Thoracic aorta (tissue), 2 donors: Measurements from ENCODE around the gene DNAAF5. TPM values are rescaled to one million over a fixed set of nuclear protein-coding genes. Genes with fewer than 3 reads are reported as not detected.
"Not testable (repeated sequence)": the region's sequence is repeated elsewhere in the genome, so short reads cannot be mapped to it uniquely, and the experiment has no call there.

Experiments used
- ATAC-seq: fragments of 150-250 bp; one replicate; pipeline ENCODE4 v1.8.0; 2017; ENCODE audit warnings: low read depth; ENCODE audit not compliant: insufficient number of reproducible peaks, low FRiP score
- DNase-seq: peaks from one replicate; pipeline ENCODE4 v3.0.0-alpha.2; 2020; ENCODE audit warnings: low spot score
- H3K27ac ChIP-seq, 2 donors: fragments of 200-600 bp; sonication (generic); 1 replicate in 1 of 2; 2 replicates in 1 of 2; pipeline ENCODE4 v1.5.1; 2016; ENCODE audit warnings: mild to moderate bottlenecking in 2 of 2, moderate library complexity in 2 of 2
- H3K27me3 ChIP-seq: fragments of 200-600 bp; sonication (generic); replicated peaks from 2 replicates; pipeline ENCODE4 v1.6.0; 2016; ENCODE audit warnings: mild to moderate bottlenecking; ENCODE audit not compliant: insufficient read depth
- H3K36me3 ChIP-seq: fragments of 200-600 bp; sonication (generic); one replicate; pipeline ENCODE4 v1.5.1; 2016
- H3K4me1 ChIP-seq, 2 donors: fragments of 200-600 bp; sonication (generic); 1 replicate in 1 of 2; 2 replicates in 1 of 2; pipeline versions ENCODE4 v1.5.1 to v1.6.0; 2016; ENCODE audit warnings: low read depth in 2 of 2, mild to moderate bottlenecking in 1 of 2; ENCODE audit not compliant: control insufficient read depth in 1 of 2
- H3K4me3 ChIP-seq: fragments of 200-600 bp; sonication (generic); 2 replicates; pipeline ENCODE4 v1.5.1; 2016; ENCODE audit warnings: mild to moderate bottlenecking
- H3K9me3 ChIP-seq: fragments of 200-600 bp; sonication (generic); 2 replicates; pipeline ENCODE4 v1.5.1; 2016
- total RNA-seq, 2 donors: library from RNA; depleted of rRNA; stranded (reverse); fragments of >200 nt; gene quantifications; one replicate each; pipeline versions ENCODE4 v1.1.0 to v1.2.3, GENCODE V29; 2016
- TF ChIP-seq, protein P1 (sequence below): fragments of 200-600 bp; sonication (generic); IDR thresholded peaks from one replicate; pipeline ENCODE4 v1.5.1; 2019; ENCODE audit warnings: antibody characterized with exemption

DNAAF5 gene
- total RNA-seq, 2 donors from 2014 or later, result 16.7 to 23.4 TPM

DNA sequence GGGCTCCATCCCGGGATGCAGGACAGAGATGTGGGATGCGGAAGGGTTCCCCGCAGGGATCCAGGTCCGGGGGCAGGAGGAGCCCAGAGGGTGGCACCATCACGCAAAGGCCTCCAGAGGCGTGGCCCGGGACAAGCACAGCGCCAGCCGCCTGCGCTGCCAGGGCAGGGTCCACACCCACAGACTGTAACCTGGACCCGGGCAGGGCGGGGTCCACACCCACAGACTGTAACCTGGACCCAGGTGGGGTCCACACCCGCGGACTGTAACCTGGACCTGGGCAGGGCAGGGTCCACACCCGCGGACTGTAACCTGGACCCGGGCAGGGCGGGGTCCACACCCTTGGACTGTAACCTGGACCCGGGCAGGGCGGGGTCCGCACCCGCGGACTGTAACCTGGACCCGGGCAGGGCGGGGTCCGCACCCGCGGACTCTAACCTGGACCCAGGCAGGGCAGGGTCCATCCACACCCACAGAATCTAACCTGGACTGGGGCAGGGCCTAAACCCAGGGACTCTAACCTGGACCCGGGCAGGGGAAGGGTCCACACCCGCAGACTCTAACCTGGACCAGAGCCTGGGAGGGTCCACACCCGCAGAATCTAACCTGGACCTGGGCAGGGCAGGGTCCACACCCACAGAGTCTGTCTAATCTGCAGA lies 68.3 kb downstream of the DNAAF5 start:
- ATAC-seq, result no peak
- H3K27ac ChIP-seq, result no peak overlapping the region
- TF ChIP-seq, protein P1, sequence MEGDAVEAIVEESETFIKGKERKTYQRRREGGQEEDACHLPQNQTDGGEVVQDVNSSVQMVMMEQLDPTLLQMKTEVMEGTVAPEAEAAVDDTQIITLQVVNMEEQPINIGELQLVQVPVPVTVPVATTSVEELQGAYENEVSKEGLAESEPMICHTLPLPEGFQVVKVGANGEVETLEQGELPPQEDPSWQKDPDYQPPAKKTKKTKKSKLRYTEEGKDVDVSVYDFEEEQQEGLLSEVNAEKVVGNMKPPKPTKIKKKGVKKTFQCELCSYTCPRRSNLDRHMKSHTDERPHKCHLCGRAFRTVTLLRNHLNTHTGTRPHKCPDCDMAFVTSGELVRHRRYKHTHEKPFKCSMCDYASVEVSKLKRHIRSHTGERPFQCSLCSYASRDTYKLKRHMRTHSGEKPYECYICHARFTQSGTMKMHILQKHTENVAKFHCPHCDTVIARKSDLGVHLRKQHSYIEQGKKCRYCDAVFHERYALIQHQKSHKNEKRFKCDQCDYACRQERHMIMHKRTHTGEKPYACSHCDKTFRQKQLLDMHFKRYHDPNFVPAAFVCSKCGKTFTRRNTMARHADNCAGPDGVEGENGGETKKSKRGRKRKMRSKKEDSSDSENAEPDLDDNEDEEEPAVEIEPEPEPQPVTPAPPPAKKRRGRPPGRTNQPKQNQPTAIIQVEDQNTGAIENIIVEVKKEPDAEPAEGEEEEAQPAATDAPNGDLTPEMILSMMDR, result no peak

DNA sequence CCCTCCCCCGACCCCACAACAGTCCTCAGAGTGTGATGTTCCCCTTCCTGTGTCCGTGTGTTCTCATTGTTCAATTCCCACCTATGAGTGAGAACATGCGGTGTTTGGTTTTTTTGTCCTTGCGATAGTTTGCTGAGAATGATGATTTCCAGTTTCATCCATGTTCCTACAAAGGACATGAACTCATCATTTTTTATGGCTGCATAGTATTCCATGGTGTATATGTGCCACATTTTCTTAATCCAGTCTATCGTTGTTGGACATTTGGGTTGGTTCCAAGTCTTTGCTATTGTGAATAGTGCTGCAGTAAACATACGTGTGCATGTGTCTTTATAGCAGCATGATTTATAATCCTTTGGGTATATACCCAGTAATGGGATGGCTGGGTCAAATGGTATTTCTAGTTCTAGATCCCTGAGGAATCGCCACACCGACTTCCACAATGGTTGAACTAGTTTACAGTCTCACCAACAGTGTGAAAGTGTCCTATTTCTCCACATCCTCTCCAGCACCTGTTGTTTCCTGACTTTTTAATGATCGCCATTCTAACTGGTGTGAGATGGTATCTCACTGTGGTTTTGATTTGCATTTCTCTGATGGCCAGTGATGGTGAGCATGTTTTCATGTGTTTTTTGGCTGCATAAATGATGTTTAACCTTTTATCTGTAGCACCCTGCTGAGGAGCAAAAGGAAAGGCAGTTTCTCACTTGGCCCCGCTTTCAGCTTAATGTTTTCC lies 70.1 kb downstream of the DNAAF5 start:
- H3K9me3 ChIP-seq, H3K27me3 ChIP-seq, ATAC-seq, DNase-seq, H3K36me3 ChIP-seq, H3K4me3 ChIP-seq: not testable (repeated sequence)
- peak overlapping the region; percentile 85 to 92 for H3K27ac ChIP-seq
- peaks cover 12 to 46% of the 10 kb centered on the region in 2 donors for H3K4me1 ChIP-seq

More for the DNA sequence above, 68.3 kb downstream of the DNAAF5 start:
- Histone ChIP-seq H3K4me3 (no peak overlapping the region), H3K36me3 (no peaks in the 10 kb centered on the region), H3K4me1 (peaks cover 6 to 28% of the 10 kb centered on the region in 2 donors), H3K27me3 (no peaks in the 10 kb centered on the region), H3K9me3 (no peaks in the 10 kb centered on the region)
- no peak for DNase-seq

DNA sequence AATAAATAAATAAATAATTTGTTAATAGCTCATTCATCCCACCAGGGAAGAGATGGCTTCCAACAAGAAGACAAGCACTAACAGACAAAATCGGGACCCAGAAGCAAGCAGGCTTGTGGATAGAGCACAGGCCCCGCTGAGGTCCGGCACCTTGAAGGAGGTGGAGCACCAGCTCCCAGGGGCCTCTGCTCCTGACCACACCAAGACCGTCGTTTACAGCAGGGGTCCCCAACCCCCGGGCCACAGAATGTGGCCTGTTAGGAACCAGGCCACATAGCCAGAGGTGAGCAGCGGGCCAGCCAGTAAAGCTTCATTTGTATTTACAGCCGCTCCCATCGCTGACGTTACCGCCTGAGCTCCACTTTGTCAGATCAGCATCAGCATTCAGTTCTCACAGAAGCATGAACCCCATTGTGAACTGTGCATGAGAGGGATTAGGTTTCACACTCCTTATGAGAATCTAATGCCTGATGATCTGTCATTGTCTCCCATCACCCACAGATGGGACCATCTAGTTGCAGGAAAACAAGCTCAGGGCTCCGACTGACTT lies 72.5 kb downstream of the DNAAF5 start:
- Histone ChIP-seq H3K4me1 (peaks cover 21 to 61% of the 10 kb centered on the region in 2 donors), H3K36me3 (no peaks in the 10 kb centered on the region), H3K27ac (peak overlapping the region; percentile 85 to 92), H3K27me3 (no peaks in the 10 kb centered on the region), H3K9me3 (no peaks in the 10 kb centered on the region), H3K4me3 (no peak overlapping the region)
- TF ChIP-seq, protein P1, result no peak
- DNase-seq (no peak), ATAC-seq (no peak)

DNA sequence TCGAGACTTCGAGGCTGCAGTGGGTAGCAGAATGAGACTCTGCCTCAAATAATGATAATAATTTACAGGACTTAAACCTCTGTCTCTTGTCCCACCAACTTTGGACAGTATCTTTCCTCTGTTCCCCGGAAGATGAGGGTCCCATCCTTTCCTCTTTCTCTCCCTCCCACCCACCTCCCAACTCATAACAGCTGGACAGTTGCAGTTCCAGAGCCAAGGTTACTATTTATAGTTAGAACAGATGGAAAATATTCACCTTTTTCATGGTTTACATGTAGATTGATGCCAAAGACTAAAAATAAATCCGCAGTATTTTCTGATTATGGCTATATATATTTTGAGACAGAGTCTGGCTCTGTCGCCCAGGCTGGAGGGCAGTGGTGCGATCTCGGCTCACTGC lies 74.2 kb downstream of the DNAAF5 start:
- no peaks in the 10 kb centered on the region for H3K36me3 ChIP-seq
- ATAC-seq (no peak), DNase-seq (no peak)
- H3K9me3 ChIP-seq, result no peaks in the 10 kb centered on the region
- no peak overlapping the region for H3K4me3 ChIP-seq
- peak overlapping the region; percentile 85 to 92 for H3K27ac ChIP-seq
- H3K4me1 ChIP-seq, result peaks cover 21 to 61% of the 10 kb centered on the region in 2 donors
- TF ChIP-seq, protein P1, result no peak
- no peaks in the 10 kb centered on the region for H3K27me3 ChIP-seq

DNA sequence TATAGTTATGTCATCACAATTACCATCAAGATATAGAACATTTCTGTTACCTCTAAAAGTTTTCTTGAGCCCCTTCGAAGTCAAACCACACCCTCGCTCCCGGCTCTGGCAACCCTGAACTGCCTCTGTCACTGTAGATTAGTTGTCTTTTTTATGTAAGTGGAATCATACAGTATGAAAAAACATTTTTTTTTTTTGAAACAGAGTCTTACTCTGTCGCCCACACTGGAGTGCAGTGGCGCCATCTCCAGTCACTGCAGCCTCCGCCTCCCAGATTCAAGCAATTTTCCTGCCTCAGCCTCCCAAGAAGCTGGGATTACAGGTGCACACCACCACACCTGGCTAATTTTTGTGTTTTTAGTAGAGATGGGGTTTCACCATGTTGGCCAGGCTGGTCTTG lies 74.9 kb downstream of the DNAAF5 start:
- not testable (repeated sequence) for DNase-seq, H3K27me3 ChIP-seq, ATAC-seq, H3K9me3 ChIP-seq, H3K4me3 ChIP-seq, H3K36me3 ChIP-seq
- H3K4me1 ChIP-seq, result peaks cover 21 to 61% of the 10 kb centered on the region in 2 donors
- peak overlapping the region; percentile 85 to 92 for H3K27ac ChIP-seq

DNA sequence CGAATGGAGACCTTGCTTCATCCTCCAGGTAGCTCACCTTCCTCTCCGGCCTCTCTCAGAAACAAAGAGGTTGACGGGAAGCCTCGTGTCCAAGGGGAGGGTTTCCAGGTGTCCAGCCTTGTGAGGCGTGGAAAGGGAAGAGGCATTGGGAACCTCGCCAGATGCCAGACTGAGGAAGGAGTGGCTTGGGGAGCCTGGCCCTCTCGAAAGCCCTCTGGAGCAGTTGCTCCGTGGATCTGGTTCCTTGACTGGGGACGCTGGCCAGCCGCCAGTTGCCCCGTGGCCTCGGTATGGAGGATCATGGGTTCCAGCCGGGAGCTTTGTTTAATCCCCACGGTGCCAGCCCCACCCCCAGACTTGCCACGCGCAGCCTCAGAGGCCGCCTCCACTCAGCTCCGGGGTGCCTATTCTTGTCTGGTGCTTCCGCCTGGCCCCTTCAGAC lies 75.5 kb downstream of the DNAAF5 start:
- peak overlapping the region; percentile 46 for H3K4me3 ChIP-seq
- H3K36me3 ChIP-seq, result no peaks in the 10 kb centered on the region
- TF ChIP-seq, protein P1, result no peak
- H3K4me1 ChIP-seq, result peaks cover 21 to 59% of the 10 kb centered on the region in 2 donors
- no peaks in the 10 kb centered on the region for H3K9me3 ChIP-seq
- ATAC-seq (no peak), DNase-seq (no peak)
- no peaks in the 10 kb centered on the region for H3K27me3 ChIP-seq
- peak overlapping the region; percentile 85 to 92 for H3K27ac ChIP-seq
